Breast epithelium (tissue), 3 donors: ENCODE measurements around the gene ZNRF3.

Source experiments
- CTCF ChIP-seq, 3 donors: fragments of 450-650 bp; IDR thresholded peaks; one replicate each; pipeline ENCODE4 v1.5.1; 2016 to 2017; ENCODE audit warnings: antibody characterized with exemption in 3 of 3, mild to moderate bottlenecking in 3 of 3, moderate library complexity in 3 of 3
- POLR2AphosphoS5 ChIP-seq, 3 donors: sonication (generic); formaldehyde crosslinking; IDR thresholded peaks; one replicate each; pipeline ENCODE4 v1.6.1; 2017; ENCODE audit warnings: antibody characterized with exemption in 3 of 3

- TF ChIP-seq POLR2AphosphoS5 (IDR thresholded peaks at IDR 0.05), result no peak
- TF ChIP-seq CTCF (IDR thresholded peaks at IDR 0.05), result no peak
These were observed 45.7 kb upstream of the ZNRF3 start for GRCh38 chr22:28837640-28838039.
